Erythroblast (primary cell): ENCODE measurements around the gene UBA3.

ENCODE experiments used
- DNase-seq, 2 experiments: peaks; one replicate each; lab custom pipeline; 2025; lab: John Stamatoyannopoulos, UW
- GATA1 ChIP-seq: IDR thresholded peaks from 2 replicates; pipeline ENCODE4 v1.6.1; 2011; ENCODE audit warnings: low read depth, mild to moderate bottlenecking, control low read depth, low read length, moderate library complexity
- POLR2A ChIP-seq: IDR thresholded peaks from 2 replicates; pipeline ENCODE4 v1.6.1; 2011; ENCODE audit warnings: mild to moderate bottlenecking, low read length

The UBA3 gene

GRCh38 chr3:69020424-69020823 lies 59.7 kb downstream of the UBA3 start:
- TF ChIP-seq GATA1 (no peak), POLR2A (no peak)

DNA sequence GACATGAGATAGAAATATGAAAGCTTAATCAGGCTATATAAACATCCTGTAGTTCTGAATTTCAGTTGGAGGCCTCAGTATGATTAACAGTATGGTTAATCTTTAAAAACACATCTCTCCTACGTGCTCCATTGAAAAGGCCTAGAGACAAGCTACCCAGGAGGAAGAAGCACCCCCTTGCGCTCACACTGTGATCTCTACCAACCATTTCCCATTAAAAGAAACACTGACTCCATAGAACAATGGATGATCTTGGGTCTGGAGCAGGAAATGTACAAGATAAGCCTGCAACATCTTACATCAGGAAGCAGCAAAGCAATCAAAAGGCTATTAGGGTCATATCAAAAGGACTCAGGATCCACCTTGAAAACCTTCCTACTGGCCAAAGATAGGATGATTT lies 63.3 kb downstream of the UBA3 start:
- TF ChIP-seq GATA1 (no peak), POLR2A (no peak)
- no peak for DNase-seq

More at GRCh38 chr3:69020424-69020823, 59.7 kb downstream of the UBA3 start:
- no peak for DNase-seq

DNA sequence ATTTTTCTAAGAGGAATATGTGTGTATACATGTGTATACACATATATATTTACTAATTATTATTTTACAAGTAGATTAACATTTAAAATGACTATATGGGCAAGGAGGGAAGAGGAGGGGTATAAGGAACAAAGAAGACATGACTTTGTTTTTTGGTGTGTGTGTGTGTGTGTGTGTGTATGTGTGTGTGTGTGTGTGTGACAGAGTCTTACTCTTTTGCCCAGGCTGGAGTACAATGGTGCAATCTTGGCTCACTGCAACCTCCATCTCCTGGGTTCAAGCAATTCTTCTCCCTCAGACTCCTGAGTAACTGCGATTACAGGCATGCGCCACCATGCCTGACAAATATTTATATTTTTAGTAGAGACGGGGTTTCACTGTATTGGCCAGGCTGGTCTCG lies 64.1 kb downstream of the UBA3 start:
- no peak for DNase-seq
- TF ChIP-seq GATA1 (no peak), POLR2A (no peak)

DNA sequence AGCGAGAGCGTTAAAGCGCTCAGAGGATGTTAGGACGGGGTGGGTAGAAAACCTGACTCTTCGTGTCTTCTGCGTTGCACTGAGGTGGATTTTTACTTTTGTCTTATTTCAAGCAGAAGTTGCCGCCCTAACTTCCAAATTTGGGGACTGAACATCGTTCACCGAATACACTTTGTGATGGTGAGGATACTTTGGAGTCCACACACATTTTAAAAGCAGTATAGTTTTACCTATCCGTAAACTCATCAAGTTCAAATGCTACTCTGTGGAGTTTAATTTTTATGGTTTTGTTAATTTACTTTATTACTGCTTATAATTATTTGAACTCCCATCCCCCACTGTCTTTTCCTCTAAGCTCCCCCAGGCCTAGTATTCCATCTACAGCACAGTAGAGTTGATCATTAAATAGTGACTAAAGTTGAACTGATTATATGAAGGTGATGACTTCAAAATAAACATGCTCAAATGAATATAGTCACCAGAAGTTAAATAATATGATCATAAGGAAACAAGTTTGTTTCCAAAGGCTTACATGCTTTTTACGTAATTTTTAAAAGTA lies 66.1 kb downstream of the UBA3 start:
- no peak for DNase-seq
- no peak for TF ChIP-seq GATA1
- peak; percentile 29 for TF ChIP-seq POLR2A

GRCh38 chr3:69013253-69014021 lies 66.7 kb downstream of the UBA3 start, which contains the start of gene EOGT:
EOGT (minus strand) TSS chr3:69013684; CDS start chr3:69009846, 3,838 bp downstream.
- peak; percentile 88 to 93 for DNase-seq
- peak; percentile 79 for TF ChIP-seq POLR2A
- no peak for TF ChIP-seq GATA1

DNA sequence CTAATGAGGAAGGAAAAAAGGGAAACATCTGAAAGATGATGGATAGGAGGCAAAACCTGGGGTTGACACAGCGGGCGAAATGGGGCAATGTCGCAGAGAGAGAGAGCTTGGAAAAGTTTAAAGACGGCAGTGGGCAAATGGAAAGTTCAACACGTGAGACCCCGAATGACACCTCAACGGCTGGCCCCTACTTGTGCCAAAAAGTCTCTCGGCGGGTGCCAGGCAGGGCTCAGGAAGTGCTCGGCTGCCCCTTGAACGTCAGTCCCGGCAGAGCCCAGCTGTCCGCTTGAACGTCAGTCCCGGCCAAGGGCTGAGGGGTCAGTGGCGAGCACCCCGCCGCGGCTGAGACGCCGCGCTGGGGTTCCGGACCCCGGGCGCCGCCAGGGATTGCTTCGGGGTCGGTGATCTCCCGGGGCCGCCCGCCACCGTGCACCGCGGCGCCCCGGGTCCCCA lies 67.3 kb downstream of the UBA3 start:
- DNase-seq = peak; percentile 59 to 65
- no peak for TF ChIP-seq POLR2A
- TF ChIP-seq GATA1 = no peak

DNA sequence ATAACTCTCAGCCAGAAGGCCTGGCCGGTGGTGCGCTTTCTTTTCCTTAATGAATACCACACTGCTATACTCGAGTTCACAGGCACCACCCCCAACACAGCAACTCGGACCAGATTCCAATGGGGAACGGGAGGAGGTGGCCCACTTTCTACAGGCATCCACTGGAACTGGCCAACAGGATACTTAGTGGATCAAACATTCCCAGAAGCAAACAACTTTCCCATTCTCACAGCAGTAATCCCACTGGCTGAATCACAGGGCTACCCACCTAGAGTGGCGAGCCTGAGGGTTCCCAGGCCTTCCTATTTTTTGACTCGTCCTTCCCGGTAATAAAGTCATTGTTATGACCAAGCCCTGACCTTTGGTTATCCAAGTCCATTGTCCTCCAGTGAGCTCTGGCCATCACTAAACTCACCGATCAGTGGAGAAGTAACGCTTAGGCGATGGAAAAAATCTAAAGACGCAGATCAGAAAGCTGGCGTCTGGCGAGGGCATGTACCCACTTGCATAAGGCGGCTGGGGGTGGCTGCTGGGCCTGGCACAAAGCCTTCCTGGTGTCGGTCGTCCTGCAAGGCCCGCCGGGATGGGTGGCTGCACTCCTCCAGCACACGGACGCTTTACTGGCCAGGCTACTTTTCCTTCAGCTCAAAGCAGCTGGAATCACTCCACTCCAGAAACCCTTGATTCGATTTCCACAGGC lies 67.9 kb downstream of the UBA3 start:
- TF ChIP-seq POLR2A (no peak), GATA1 (no peak)
- no peak for DNase-seq

GRCh38 chr3:69011096-69011730 lies 69.0 kb downstream of the UBA3 start:
- no peak for TF ChIP-seq GATA1
- DNase-seq = no peak

DNA sequence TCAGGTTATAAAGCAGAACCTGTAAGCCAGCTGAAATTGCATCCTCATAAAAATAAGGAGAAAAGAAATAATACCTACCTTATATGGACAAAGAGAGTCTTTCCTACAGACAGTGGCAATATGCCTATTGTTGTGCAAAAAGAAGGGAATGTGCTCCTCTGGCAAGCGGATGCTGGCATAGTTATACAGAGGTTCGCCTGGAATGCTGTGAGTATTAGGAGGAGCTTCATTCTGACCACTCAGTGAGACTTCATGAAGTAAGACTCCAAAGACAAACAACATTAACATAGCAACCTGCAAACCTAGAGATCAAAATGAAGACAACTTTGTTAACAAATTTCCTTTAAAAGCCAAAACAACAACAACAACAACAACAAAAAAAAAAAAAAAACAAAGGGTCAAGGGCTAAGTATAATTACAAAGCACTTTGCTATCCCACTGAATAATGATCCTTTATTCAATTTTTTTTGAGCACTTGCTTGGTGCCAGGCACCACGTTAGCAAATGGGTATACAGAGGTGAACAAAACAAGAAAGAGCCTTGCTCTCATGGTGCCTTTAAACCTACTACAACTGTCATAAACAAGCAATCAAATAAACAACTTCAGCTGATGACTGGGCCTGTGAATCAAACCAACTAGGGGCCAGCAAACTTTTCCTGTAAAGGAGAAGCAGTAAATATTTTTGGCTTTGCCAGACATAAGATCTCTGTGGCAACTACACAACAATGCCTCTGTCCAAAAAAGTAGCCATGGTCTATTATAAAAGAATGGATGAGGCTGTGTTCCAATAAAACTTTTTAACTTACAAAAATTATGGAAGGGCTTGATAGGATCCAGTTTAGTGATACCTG lies 70.4 kb downstream of the UBA3 start:
- DNase-seq = no peak
- TF ChIP-seq POLR2A (no peak), GATA1 (no peak)

DNA sequence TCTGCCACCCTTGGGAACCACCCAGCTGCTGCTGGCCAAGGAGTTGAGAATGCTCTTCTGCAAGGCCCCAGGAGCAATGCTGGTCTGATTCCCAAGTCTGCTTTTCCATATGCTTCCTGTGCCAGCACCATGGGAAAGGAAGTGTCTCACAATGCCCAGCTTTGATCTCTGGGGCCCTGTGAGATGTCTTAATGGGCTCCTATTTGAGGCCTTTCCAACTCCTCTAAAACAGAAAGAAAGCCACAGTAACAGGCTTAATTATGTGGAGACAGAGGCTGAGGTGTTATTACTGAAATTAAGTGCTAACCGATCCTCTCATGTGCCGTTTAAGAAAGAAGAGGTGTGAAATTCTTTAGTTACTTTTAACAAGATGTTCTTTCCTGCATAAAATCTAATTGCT lies 71.2 kb downstream of the UBA3 start:
- TF ChIP-seq POLR2A (no peak), GATA1 (no peak)
- no peak for DNase-seq

DNA sequence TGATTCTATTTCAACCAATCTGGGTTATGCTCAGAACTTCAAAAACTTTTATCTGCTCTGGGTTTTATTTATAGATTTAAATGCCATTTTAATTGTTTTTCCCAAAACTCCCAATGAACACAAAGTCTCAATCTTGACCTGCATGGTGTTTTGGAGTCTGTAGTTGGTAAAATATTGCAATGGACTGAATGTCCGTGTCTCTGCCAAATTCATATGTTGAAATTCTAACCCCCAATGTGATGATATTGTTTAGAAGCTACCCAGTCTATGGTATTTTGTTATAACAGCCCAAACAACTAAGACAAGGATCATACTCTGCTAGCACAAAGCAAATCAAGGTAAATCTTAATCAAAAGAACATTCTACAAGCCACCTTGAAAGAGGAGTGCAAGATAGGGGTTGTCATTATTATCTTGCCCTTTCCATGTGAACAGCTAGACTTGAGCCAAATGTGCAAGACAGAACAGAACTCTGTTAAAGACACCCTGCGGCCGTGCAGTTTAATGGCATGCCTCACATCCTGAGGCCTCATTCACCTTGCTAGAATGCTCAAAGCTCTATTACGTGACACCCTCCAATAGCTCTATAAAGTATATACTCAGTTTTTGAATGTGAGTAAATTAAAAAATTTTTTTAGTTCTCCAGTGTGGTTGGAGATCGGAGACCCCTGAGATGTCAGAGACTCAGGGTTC lies 74.2 kb downstream of the UBA3 start:
- no peak for DNase-seq
- TF ChIP-seq POLR2A (no peak), GATA1 (no peak)

- TF ChIP-seq POLR2A (no peak), GATA1 (no peak)
Observed at GRCh38 chr3:69005071-69005790, 74.9 kb downstream of the UBA3 start.

More at GRCh38 chr3:69005071-69005790, 74.9 kb downstream of the UBA3 start:
- DNase-seq = no peak
